Measurements from ENCODE around the gene DEFB132.
A peak's percentile ranks its signal among the peaks of the same experiment; 100 is the strongest.

The DEFB132 gene

GRCh38 chr20:266596-267562 is 9.4 kb downstream of the DEFB132 start:
- DNase-seq, result peak; percentile 90

GRCh38 chr20:270517-270916 is 13.0 kb downstream of the DEFB132 start:
- DNase-seq, result no peak

- DNase-seq, result no peak
These were observed 13.5 kb downstream of the DEFB132 start for GRCh38 chr20:271069-271468.

GRCh38 chr20:271528-271927 is 14.0 kb downstream of the DEFB132 start:
- no peak for DNase-seq

- DNase-seq, result no peak
These were observed 15.2 kb downstream of the DEFB132 start for GRCh38 chr20:272718-273117.

- DNase-seq, result no peak
These were observed 16.4 kb downstream of the DEFB132 start for GRCh38 chr20:273884-274283.

- no peak for DNase-seq
These were observed 18.3 kb downstream of the DEFB132 start for GRCh38 chr20:275791-276190.

- no peak for DNase-seq
These were observed 19.3 kb downstream of the DEFB132 start for GRCh38 chr20:276620-277495.

GRCh38 chr20:277496-277781 is 19.9 kb downstream of the DEFB132 start:
- no peak for DNase-seq

GRCh38 chr20:278181-278580 is 20.7 kb downstream of the DEFB132 start:
- no peak for DNase-seq

GRCh38 chr20:278607-279571 is 21.4 kb downstream of the DEFB132 start:
- DNase-seq, result no peak

GRCh38 chr20:284172-284571 is 26.6 kb downstream of the DEFB132 start:
- DNase-seq, result no peak

GRCh38 chr20:286508-286907 is 29.0 kb downstream of the DEFB132 start:
- no peak for DNase-seq

GRCh38 chr20:288956-289692 is 31.6 kb downstream of the DEFB132 start:
- DNase-seq, result no peak

- no peak for DNase-seq
These were observed 32.2 kb downstream of the DEFB132 start for GRCh38 chr20:289693-290083.

GRCh38 chr20:290084-290831 is 32.7 kb downstream of the DEFB132 start, which contains the start of gene C20orf96:
Gene C20orf96, minus strand, starts transcription at chr20:290750. Its CDS starts 140 bp downstream, at chr20:290610.
- peak; percentile 80 for DNase-seq

- DNase-seq, result no peak
These were observed 37.1 kb downstream of the DEFB132 start for GRCh38 chr20:294602-295001.

- no peak for DNase-seq
These were observed 38.3 kb downstream of the DEFB132 start for GRCh38 chr20:295804-296203.

GRCh38 chr20:297098-297924 is 39.8 kb downstream of the DEFB132 start, which contains the start of gene ZCCHC3:
Gene ZCCHC3, plus strand, starts transcription at chr20:297570. Its CDS starts 17 bp downstream, at chr20:297587.
- DNase-seq, result peak; percentile 79
